ENCODE data around the gene MRPL10. TPM values are rescaled to one million over a fixed set of nuclear protein-coding genes. Genes with fewer than 3 reads are reported as not detected.
A peak's percentile ranks its signal among the peaks of the same experiment; 100 is the strongest.

MRPL10 gene
- total and polyA plus RNA-seq, 2 donors from 2014 or later = 38.3 to 52.2 TPM

GRCh38 chr17:47801176-47801765 lies 30.1 kb downstream of the MRPL10 start:
- Histone ChIP-seq H3K27ac (ENCODE audit: low read depth in 2 of 2, low read length in 2 of 2) (no peak overlapping the region), H3K9ac (ENCODE audit: low read length in 3 of 3) (no peak overlapping the region), H3K9me3 (ENCODE audit: control insufficient read depth in 2 of 3, insufficient read depth in 1 of 3, low read length in 3 of 3) (no peaks in the 10 kb centered on the region), H3K36me3 (ENCODE audit: control insufficient read depth in 2 of 3, insufficient read depth in 3 of 3, low read length in 3 of 3) (no peaks in the 10 kb centered on the region), H3K4me3 (ENCODE audit: low read length in 3 of 3) (no peak overlapping the region), H3K27me3 (ENCODE audit: control insufficient read depth, insufficient read depth, low read length) (no peaks in the 10 kb centered on the region), H3K4me1 (ENCODE audit: control insufficient read depth in 2 of 3, insufficient read depth in 2 of 3, low read depth in 1 of 3, low read length in 3 of 3) (no peaks in the 10 kb centered on the region)
- DNase-seq = no peak
- no peak for TF ChIP-seq CTCF (IDR thresholded peaks at IDR 0.05; ENCODE audit: borderline replicate concordance, extremely low read depth, insufficient read depth)
- FAIRE-seq = no peak
- intact Hi-C loops (cut with DNase I) = no loop called here

- Histone ChIP-seq H3K27me3 (ENCODE audit: control insufficient read depth, insufficient read depth, low read length) (peaks cover under 1% of the 10 kb centered on the region), H3K36me3 (ENCODE audit: control insufficient read depth in 2 of 3, insufficient read depth in 3 of 3, low read length in 3 of 3) (no peaks in the 10 kb centered on the region), H3K4me1 (ENCODE audit: control insufficient read depth in 2 of 3, insufficient read depth in 2 of 3, low read depth in 1 of 3, low read length in 3 of 3) (no peaks in the 10 kb centered on the region), H3K9ac (ENCODE audit: low read length in 3 of 3) (no peak overlapping the region), H3K4me3 (ENCODE audit: low read length in 3 of 3) (no peak overlapping the region), H3K9me3 (ENCODE audit: control insufficient read depth in 2 of 3, insufficient read depth in 1 of 3, low read length in 3 of 3) (no peaks in the 10 kb centered on the region), H3K27ac (ENCODE audit: low read depth in 2 of 2, low read length in 2 of 2) (no peak overlapping the region)
- FAIRE-seq (no peak), DNase-seq (no peak)
- intact Hi-C loops (cut with DNase I) = no loop called here
- no peak for TF ChIP-seq CTCF (IDR thresholded peaks at IDR 0.05; ENCODE audit: borderline replicate concordance, extremely low read depth, insufficient read depth)
These were observed 30.7 kb downstream of the MRPL10 start for GRCh38 chr17:47800686-47801085.

GRCh38 chr17:47797797-47798196 lies 33.5 kb downstream of the MRPL10 start:
- FAIRE-seq = no peak
- H3K4me3 ChIP-seq (ENCODE audit: low read length in 3 of 3) = no peak overlapping the region
- H3K4me1 ChIP-seq (ENCODE audit: control insufficient read depth in 2 of 3, insufficient read depth in 2 of 3, low read depth in 1 of 3, low read length in 3 of 3) = no peaks in the 10 kb centered on the region
- H3K27ac ChIP-seq (ENCODE audit: low read depth in 2 of 2, low read length in 2 of 2) = no peak overlapping the region
- no peaks in the 10 kb centered on the region for H3K36me3 ChIP-seq (ENCODE audit: control insufficient read depth in 2 of 3, insufficient read depth in 3 of 3, low read length in 3 of 3)
- H3K27me3 ChIP-seq (ENCODE audit: control insufficient read depth, insufficient read depth, low read length) = peaks cover 5% of the 10 kb centered on the region
- no peak overlapping the region for H3K9ac ChIP-seq (ENCODE audit: low read length in 3 of 3)
- TF ChIP-seq CTCF (IDR thresholded peaks at IDR 0.05; ENCODE audit: borderline replicate concordance, extremely low read depth, insufficient read depth) = no peak
- no peaks in the 10 kb centered on the region for H3K9me3 ChIP-seq (ENCODE audit: control insufficient read depth in 2 of 3, insufficient read depth in 1 of 3, low read length in 3 of 3)
- DNase-seq = peak in 1 of 5 donors; percentile 31
- intact Hi-C loops (cut with DNase I) = no loop called here

GRCh38 chr17:47792979-47793378 lies 38.4 kb downstream of the MRPL10 start:
- Histone ChIP-seq H3K4me3 (ENCODE audit: low read length in 3 of 3) (no peak overlapping the region), H3K27ac (ENCODE audit: low read depth in 2 of 2, low read length in 2 of 2) (no peak overlapping the region), H3K9ac (ENCODE audit: low read length in 3 of 3) (no peak overlapping the region), H3K27me3 (ENCODE audit: control insufficient read depth, insufficient read depth, low read length) (peaks cover 25% of the 10 kb centered on the region), H3K9me3 (ENCODE audit: control insufficient read depth in 2 of 3, insufficient read depth in 1 of 3, low read length in 3 of 3) (no peaks in the 10 kb centered on the region), H3K36me3 (ENCODE audit: control insufficient read depth in 2 of 3, insufficient read depth in 3 of 3, low read length in 3 of 3) (no peaks in the 10 kb centered on the region), H3K4me1 (ENCODE audit: control insufficient read depth in 2 of 3, insufficient read depth in 2 of 3, low read depth in 1 of 3, low read length in 3 of 3) (no peaks in the 10 kb centered on the region)
- TF ChIP-seq CTCF (IDR thresholded peaks at IDR 0.05; ENCODE audit: borderline replicate concordance, extremely low read depth, insufficient read depth) = no peak
- FAIRE-seq (no peak), DNase-seq (no peak)
- intact Hi-C loops (cut with DNase I) = no loop called here
